ENCODE measurements around the gene ATXN2L.

- no peak for TF ChIP-seq ZSCAN31 (CRISPR knock-in tag; IDR thresholded peaks at IDR 0.05; ENCODE audit: low read depth)
- TF ChIP-seq ZNF275 (CRISPR knock-in tag; IDR thresholded peaks at IDR 0.05; ENCODE audit: borderline replicate concordance), result no peak
- TF ChIP-seq ZSCAN30 (CRISPR knock-in tag; IDR thresholded peaks at IDR 0.05), result no peak
- TF ChIP-seq ZBTB25 (CRISPR knock-in tag; IDR thresholded peaks at IDR 0.05), result no peak
- TF ChIP-seq REST (IDR thresholded peaks at IDR 0.05; ENCODE audit: borderline replicate concordance in 1 of 2, low read depth in 1 of 2, low read length in 2 of 2), result no peak
- no peak for TF ChIP-seq AKNA (CRISPR knock-in tag; IDR thresholded peaks at IDR 0.05; ENCODE audit: borderline replicate concordance)
- no peak for TF ChIP-seq SRF (IDR thresholded peaks at IDR 0.05; ENCODE audit: low read depth, low read length)
- no peak for TF ChIP-seq ZMAT3 (CRISPR knock-in tag; conservative IDR thresholded peaks at IDR 0.05)
- no peak for TF ChIP-seq ZBTB34 (CRISPR knock-in tag; IDR thresholded peaks at IDR 0.05)
- no peak for TF ChIP-seq ZNF563 (CRISPR knock-in tag; IDR thresholded peaks at IDR 0.05)
Observed at GRCh38 chr16:28842696-28843095, 19.9 kb downstream of the ATXN2L start.
